Adrenal gland (tissue), 5 donors: ENCODE results near the gene TOM1L1.

Experiments
- CTCF ChIP-seq, 6 experiments: fragments of 450-650 bp in 4 of 6; fragments of 200-600 bp in 2 of 6; sonication (generic) in 1 of 6; IDR thresholded peaks; 1 replicate in 5 of 6; 2 replicates in 1 of 6; pipeline versions ENCODE4 v1.5.1 to v1.8.0; 2016 to 2021; ENCODE audit warnings: antibody characterized with exemption in 6 of 6, mild to moderate bottlenecking in 2 of 6, moderate library complexity in 1 of 6
- POLR2A ChIP-seq, 2 donors: fragments of 450-650 bp; IDR thresholded peaks; one replicate each; pipeline ENCODE4 v1.6.1; 2017; ENCODE audit warnings: antibody characterized with exemption in 2 of 2, mild to moderate bottlenecking in 2 of 2, moderate library complexity in 1 of 2
- donor health status: DM: no; HTN: no; CAD: no.

DNA sequence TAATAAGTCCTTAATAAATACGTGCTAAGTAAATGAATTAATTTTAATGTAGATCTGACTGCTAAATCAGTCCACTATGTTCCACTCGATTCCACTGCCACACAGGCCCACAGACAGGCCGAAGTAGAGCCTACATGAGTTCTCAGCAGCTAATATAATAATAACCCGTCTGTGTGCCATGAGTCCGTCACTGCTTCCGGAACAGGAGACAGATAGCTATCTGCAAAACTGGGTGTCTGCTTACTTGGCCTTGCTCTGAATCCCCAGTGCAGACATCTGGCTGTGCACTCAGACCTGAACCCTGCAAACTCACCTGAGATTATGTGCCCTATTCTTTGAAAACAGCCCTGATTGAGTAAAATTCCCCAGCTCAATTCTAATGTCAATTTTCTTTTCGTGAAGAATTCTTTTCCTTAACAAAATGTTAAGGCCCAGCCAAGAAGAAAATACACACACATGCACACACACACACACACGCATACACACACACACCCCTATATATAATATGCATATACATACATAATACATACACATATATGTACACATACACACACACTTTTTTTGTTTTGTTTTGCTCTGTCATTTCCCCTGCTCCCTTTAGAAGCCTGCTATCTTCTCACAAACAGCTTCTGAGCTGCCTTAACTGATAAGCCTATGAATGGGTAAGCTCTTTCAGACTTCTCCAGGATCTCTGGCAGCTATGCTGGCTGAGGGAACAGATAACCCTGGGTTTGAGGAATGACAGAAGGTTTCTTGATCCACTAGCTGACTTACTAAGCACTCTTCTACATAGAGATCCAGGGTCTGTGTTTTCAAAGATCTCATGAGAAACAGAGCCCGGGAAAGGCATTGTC is 39.8 kb upstream of the TOM1L1 start:
- no peak for TF ChIP-seq CTCF (IDR thresholded peaks at IDR 0.05)
- TF ChIP-seq POLR2A (IDR thresholded peaks at IDR 0.05) = no peak
